K562 (cell line): ENCODE data around the gene SIDT1. TPM values are rescaled to one million over a fixed set of nuclear protein-coding genes. Genes with fewer than 3 reads are reported as not detected.

ENCODE experiments used
- ATAC-seq: fragments of 200-7000 bp; cut with Tn5 transposase; 3 replicates; pipeline ENCODE4 v1.9.1; 2020; ENCODE audit warnings: moderate library complexity
- BruUV-seq: library from RNA; stranded (reverse); fragments of 400-500 nt; replicated peaks from 2 replicates; lab custom pipeline; 2021; lab: Mats Ljungman, UMichigan
- CTCF ChIA-PET: fragments of 300-600 bp; formaldehyde crosslinking; extraction: SDS; loops from one replicate; lab custom pipeline; 2021; ENCODE audit warnings: low intra/inter-chr PET ratio; lab: Yijun Ruan, JAX
- POLR2A ChIA-PET: fragments of 300-600, 350-650 bp; sonication (Branson Sonifier 250); formaldehyde crosslinking; extraction: SDS; loops from one replicate; lab custom pipeline; 2021; ENCODE audit warnings: antibody characterized with exemption, inconsistent platforms; lab: Yijun Ruan, JAX
- DNase-seq, 4 experiments: peaks; one replicate each; pipeline versions ENCODE4 v3.0.0 to v3.0.0-alpha.2; 2011 to 2018; ENCODE audit warnings: low spot score in 3 of 4, mixed read lengths in 3 of 4; ENCODE audit errors: extremely low read depth in 1 of 4
- FAIRE-seq: peaks from 2 replicates; lab custom pipeline; 2011; peaks lifted over from hg19 to GRCh38; lab: Jason Lieb, UNC
- H2AFZ ChIP-seq: 2 replicates; pipeline ENCODE4 v1.6.0; 2011; ENCODE audit warnings: low read depth, low read length, control low read depth, inconsistent platforms
- H3K27ac ChIP-seq: fragments of 200-600 bp; 3 replicates; pipeline ENCODE4 v1.8.0; 2011; ENCODE audit warnings: low read depth, mild to moderate bottlenecking, control low read depth, inconsistent platforms, low read length, moderate library complexity, mixed read lengths; ENCODE audit errors: extremely low read depth
- H3K27me3 ChIP-seq, 2 experiments: fragments of 300-600 bp in 1 of 2; 2 replicates in 1 of 2; 3 replicates in 1 of 2; pipeline versions ENCODE4 v1.6.0 to v1.8.0; 2011; ENCODE audit warnings: inconsistent platforms in 2 of 2, low read length in 2 of 2, mild to moderate bottlenecking in 1 of 2, mixed read lengths in 1 of 2, moderate library complexity in 1 of 2; ENCODE audit not compliant: control insufficient read depth in 2 of 2, insufficient read depth in 2 of 2
- H3K36me3 ChIP-seq: fragments of 300-600 bp; 3 replicates; pipeline ENCODE4 v1.8.0; 2011; ENCODE audit warnings: mild to moderate bottlenecking, low read length, inconsistent platforms; ENCODE audit not compliant: control insufficient read depth, insufficient read depth
- H3K4me1 ChIP-seq, 2 experiments: fragments of 200-600 bp in 1 of 2; replicated peaks in 1 of 2; 2 replicates in 1 of 2; 3 replicates in 1 of 2; pipeline versions ENCODE4 v1.5.1 to v1.8.0; 2011; ENCODE audit warnings: inconsistent platforms in 2 of 2, low read length in 2 of 2, mild to moderate bottlenecking in 1 of 2, mixed read lengths in 1 of 2, moderate library complexity in 1 of 2; ENCODE audit not compliant: control insufficient read depth in 2 of 2, insufficient read depth in 2 of 2
- H3K4me2 ChIP-seq: 2 replicates; pipeline ENCODE4 v1.6.1; 2011; ENCODE audit warnings: low read length, control low read depth, inconsistent platforms, mixed read lengths; ENCODE audit not compliant: insufficient read depth
- H3K4me3 ChIP-seq: fragments of 200-600 bp; sonication (generic), shearing (Covaris generic); 2 replicates; pipeline ENCODE4 v1.5.1; 2016; ENCODE audit warnings: control low read depth, inconsistent platforms
- H3K79me2 ChIP-seq: fragments of 200-600 bp; 3 replicates; pipeline ENCODE4 v1.8.0; 2011; ENCODE audit warnings: low read length, inconsistent platforms; ENCODE audit not compliant: control insufficient read depth, insufficient read depth
- H3K9ac ChIP-seq, 2 experiments: 2 replicates each; pipeline versions ENCODE4 v1.6.0 to v1.6.1; 2011; ENCODE audit warnings: low read depth in 2 of 2, low read length in 2 of 2, control low read depth in 1 of 2, inconsistent platforms in 1 of 2, mild to moderate bottlenecking in 1 of 2, mixed read lengths in 1 of 2; ENCODE audit not compliant: insufficient read depth in 1 of 2
- H3K9me1 ChIP-seq: one replicate; pipeline ENCODE4 v1.6.0; 2011; ENCODE audit warnings: inconsistent platforms, mild to moderate bottlenecking, low read length, moderate library complexity; ENCODE audit not compliant: control insufficient read depth, insufficient read depth
- H3K9me3 ChIP-seq: replicated peaks from 2 replicates; pipeline ENCODE4 v1.5.1; 2011; ENCODE audit warnings: low read depth, low read length, inconsistent platforms; ENCODE audit not compliant: control insufficient read depth, insufficient read depth
- H4K20me1 ChIP-seq: replicated peaks from 2 replicates; pipeline ENCODE4 v1.6.1; 2011; ENCODE audit warnings: low read length, inconsistent platforms, mixed read lengths; ENCODE audit not compliant: control insufficient read depth, insufficient read depth
- CBX5 ChIP-seq: IDR thresholded peaks from 2 replicates; pipeline ENCODE4 v1.6.1; 2014; ENCODE audit warnings: low read depth, borderline replicate concordance
- DPF2 ChIP-seq: fragments of 450-650 bp; IDR thresholded peaks from 2 replicates; pipeline ENCODE4 v1.6.1; 2016
- POLR2B ChIP-seq: fragments of 450-650 bp; IDR thresholded peaks from 2 replicates; pipeline ENCODE4 v1.6.1; 2018; ENCODE audit warnings: low read depth; ENCODE audit not compliant: partially characterized antibody
- TAL1 ChIP-seq: fragments of 450-650 bp; IDR thresholded peaks from 2 replicates; pipeline ENCODE4 v1.6.1; 2016; ENCODE audit warnings: mild to moderate bottlenecking
- ZKSCAN3 ChIP-seq: fragments of 250-450 bp; sonication (Bioruptor Pico); IDR thresholded peaks from 2 replicates; pipeline ENCODE4 v1.4.0; 2020
- ZNF232 ChIP-seq: sonication (generic); formaldehyde crosslinking; IDR thresholded peaks from 2 replicates; pipeline ENCODE4 v1.8.0; 2022; ENCODE audit warnings: mild to moderate bottlenecking, missing genetic modification reagents
- ZNF79 ChIP-seq: fragments of 250-450 bp; sonication (Bioruptor Pico); IDR thresholded peaks from 2 replicates; pipeline ENCODE4 v1.4.0; 2020; ENCODE audit warnings: low read depth, mild to moderate bottlenecking, moderate library complexity
- WGBS: fragments of 100-300 bp; shearing (Covaris generic); methylation state at CpG from one replicate; pipeline ENCODE4 v1.1.6; 2016; ENCODE audit warnings: low coverage, mixed read lengths; ENCODE audit not compliant: insufficient coverage; ENCODE audit errors: missing lambda C conversion rate; 5-methylcytosine and 5-hydroxymethylcytosine counted together
- in situ Hi-C: fragments of 300-500 bp; cut with MboI; formaldehyde crosslinking; loops from 4 replicates; pipeline ENCODE4 v1.15.0; 2018; ENCODE audit warnings: inconsistent platforms, mixed read lengths
- intact Hi-C: fragments of 100-400 bp; cut with micrococcal nuclease; formaldehyde crosslinking; loops from 2 replicates; pipeline ENCODE4 v1.14.2; 2022
- polyA plus RNA-seq, 8 experiments: library from polyadenylated mRNA; depleted of rRNA in 4 of 8; stranded (reverse) in 5 of 8; unstranded in 3 of 8; fragments of >200 nt; fragmentation: Nextera tagmentation in 2 of 8; fragmentation: Illumina TruSeq in 1 of 8; extraction: Ambion mirVana in 2 of 8; extraction: Trizol in 1 of 8; gene quantifications; 2 replicates each; pipeline versions ENCODE4 v1.2.1 to v1.2.3, GENCODE V29; 2011 to 2014; ENCODE audit warnings: inconsistent platforms in 1 of 8, missing spikeins in 1 of 8
- total RNA-seq, 7 experiments: library from RNA; depleted of rRNA in 6 of 7; stranded (reverse); fragments of >200 nt in 6 of 7; fragmentation: Illumina TruSeq in 2 of 7; extraction: Trizol in 2 of 7; gene quantifications; 2 replicates each; pipeline versions ENCODE4 v1.2.1 to v1.2.3, GENCODE V29; 2011 to 2021; ENCODE audit warnings: low replicate concordance in 1 of 7
- TF ChIP-seq, protein P1 (sequence below): fragments of 450-650 bp; formaldehyde crosslinking; IDR thresholded peaks from 2 replicates; pipeline ENCODE4 v1.4.0; 2020; ENCODE audit warnings: mild to moderate bottlenecking, mixed read lengths

Gene SIDT1
- total and polyA plus RNA-seq, 9 of the 15 experiments (the other 6 are each of a cell fraction or from before 2014, with no cell fraction given): not detected

DNA sequence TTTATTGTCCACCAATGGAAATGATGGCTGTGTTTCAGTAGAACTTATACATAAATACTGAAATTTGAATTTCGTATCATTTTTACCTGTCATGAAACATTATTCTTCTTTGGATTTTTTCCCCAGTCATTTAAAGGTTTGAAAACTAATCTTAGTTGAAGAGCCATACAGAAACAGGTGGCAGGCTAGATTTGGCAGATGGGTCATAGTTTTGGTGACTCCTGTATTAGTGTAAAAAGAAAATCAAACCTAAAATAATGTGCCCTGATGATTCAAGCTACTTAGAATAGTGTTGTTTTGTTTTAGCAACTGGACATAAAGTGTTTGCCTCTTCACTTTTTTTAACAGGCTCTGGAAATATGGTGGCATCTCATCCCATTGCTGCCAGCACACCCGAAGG lies 68.9 kb downstream of the SIDT1 start (continued):
- TF ChIP-seq TAL1: no peak
- no peak for TF ChIP-seq POLR2B
- no peak for TF ChIP-seq ZNF79
- TF ChIP-seq ZNF232: no peak
- no peak for TF ChIP-seq DPF2
- TF ChIP-seq, protein P1, sequence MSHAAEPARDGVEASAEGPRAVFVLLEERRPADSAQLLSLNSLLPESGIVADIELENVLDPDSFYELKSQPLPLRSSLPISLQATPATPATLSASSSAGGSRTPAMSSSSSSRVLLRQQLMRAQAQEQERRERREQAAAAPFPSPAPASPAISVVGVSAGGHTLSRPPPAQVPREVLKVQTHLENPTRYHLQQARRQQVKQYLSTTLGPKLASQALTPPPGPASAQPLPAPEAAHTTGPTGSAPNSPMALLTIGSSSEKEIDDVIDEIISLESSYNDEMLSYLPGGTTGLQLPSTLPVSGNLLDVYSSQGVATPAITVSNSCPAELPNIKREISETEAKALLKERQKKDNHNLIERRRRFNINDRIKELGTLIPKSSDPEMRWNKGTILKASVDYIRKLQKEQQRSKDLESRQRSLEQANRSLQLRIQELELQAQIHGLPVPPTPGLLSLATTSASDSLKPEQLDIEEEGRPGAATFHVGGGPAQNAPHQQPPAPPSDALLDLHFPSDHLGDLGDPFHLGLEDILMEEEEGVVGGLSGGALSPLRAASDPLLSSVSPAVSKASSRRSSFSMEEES (CRISPR knock-in tag): no peak
- TF ChIP-seq ZKSCAN3 (CRISPR knock-in tag): no peak
- TF ChIP-seq, all 486 proteins: peak for 0

DNA sequence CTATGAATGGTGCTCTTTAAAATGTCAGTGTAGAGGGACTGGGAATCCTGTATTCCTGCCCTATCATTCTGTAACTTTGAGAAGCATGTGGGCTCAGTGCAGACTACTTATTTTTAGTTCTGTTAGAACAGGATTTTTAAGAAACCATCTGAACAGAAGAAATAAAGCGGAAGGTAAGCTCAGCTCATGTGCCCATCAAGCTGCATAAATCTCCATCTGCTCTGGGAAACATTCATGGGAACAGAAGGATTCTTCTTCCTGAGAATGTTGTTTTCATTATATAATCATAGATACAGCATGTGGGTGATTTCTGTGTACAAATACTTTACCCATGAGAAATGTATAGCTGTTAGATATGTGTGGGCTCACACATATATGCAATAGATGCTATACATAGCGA lies 69.9 kb downstream of the SIDT1 start:
- Histone ChIP-seq H3K79me2 (no peaks in the 10 kb centered on the region), H3K9me3 (no peaks in the 10 kb centered on the region), H3K4me1 (no peaks in the 10 kb centered on the region), H3K36me3 (no peaks in the 10 kb centered on the region), H3K27me3 (peaks cover 0 to 5% of the 10 kb centered on the region in 2 experiments; a peak in 3 of 5 replicates), H4K20me1 (no peaks in the 10 kb centered on the region), H3K4me2 (no peak overlapping the region), H2AFZ (no peak overlapping the region), H3K9ac (no peak overlapping the region), H3K4me3 (no peak overlapping the region), H3K9me1 (no peaks in the 10 kb centered on the region), H3K27ac (no peak overlapping the region)
- no peak for FAIRE-seq
- in situ Hi-C loops: loop anchor here (25.0 kb wide), 1 partner anchor 540 kb away; no protein-coding TSS in a partner anchor
- WGBS: 0% methylated on average over 2 of the region's 2 CpGs
- ChIA-PET CTCF (no interaction called here), POLR2A (no interaction called here)
- intact Hi-C loops: no loop called here
- BruUV-seq: no TSS peak
- no peak for ATAC-seq
- no peak for TF ChIP-seq CBX5
- DNase-seq: no peak
